ENCODE data around the gene TFF3. TPM values are rescaled to one million over a fixed set of nuclear protein-coding genes. Genes with fewer than 3 reads are reported as not detected.

The TFF3 gene
- total RNA-seq, 1 donor from 2014 or later, result not detected

DNA sequence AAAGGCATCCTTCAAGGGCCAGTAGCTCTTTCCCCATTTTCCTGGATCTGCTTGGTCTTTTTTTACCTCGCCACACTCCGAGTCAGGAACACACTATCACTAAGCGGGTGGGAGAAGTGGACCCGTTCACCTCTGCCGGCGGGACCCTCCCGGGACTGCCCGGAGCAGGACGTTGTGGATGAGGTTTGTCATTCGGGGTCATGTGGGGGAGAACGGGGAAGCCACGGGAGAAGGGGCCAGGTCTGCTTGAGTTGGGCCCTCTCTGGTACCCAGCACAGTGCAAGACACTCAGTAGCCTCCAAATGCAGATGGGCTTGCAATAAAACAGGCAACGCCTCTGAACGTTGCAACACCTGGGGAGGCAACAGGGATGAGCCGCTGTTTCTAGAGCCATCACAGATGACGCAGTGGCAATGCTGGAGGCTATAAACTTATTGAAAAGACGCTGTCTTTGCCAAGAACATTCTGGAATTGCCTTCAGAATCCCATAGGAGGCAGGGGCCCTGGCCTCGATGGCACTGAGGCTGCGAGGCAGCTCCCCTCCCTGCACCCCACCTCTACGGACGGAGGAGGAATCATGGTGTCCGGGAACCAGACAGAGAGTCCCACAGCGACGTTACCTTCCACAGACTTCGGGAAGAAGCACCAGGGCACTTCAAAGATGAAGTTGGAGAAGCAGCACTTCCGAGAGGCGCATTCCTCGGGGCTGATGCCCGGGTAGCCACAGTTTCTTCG is 31.8 kb upstream of the TFF3 start:
- intact Hi-C loops (cut with micrococcal nuclease), result no loop called here

DNA sequence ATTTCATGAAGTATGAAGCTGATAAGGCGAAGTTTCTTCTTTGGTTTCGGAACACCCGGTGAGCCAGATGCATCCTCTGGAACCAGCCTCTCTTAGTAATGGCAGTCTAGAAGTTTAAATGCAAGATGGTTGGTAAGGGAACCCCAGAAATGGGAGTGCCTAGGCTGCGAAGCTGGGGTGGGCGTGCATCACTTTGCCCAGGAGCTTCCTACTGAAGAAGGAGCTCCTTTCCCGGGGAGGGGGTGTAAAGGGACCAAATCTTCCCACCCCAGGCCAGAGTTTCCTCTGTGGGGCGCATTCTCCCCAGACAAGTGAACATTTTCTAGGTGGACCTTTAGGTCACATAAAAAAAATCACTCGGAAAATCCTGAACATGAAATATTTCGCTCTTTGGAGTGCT is 31.2 kb upstream of the TFF3 start:
- intact Hi-C loops (cut with micrococcal nuclease), result no loop called here

DNA sequence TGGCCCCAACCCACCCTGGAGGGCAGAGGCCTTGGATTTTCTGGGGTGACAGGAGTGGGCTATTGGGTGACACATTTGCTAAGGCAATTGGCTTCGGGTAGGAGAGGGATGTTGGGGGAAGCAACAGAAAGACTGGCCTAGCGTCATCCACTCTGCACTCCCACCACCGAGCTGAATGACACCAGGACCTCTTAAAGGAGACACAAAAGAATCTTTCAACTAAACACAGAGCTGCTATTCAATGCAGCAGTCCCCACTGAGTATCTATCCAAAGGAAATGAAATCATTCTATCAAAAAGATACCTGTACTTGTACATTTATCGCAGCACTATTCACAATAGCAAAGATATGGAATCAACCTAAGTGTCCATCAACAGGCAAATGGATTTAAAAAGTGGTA is 29.4 kb upstream of the TFF3 start:
- intact Hi-C loops (cut with micrococcal nuclease), result no loop called here

DNA sequence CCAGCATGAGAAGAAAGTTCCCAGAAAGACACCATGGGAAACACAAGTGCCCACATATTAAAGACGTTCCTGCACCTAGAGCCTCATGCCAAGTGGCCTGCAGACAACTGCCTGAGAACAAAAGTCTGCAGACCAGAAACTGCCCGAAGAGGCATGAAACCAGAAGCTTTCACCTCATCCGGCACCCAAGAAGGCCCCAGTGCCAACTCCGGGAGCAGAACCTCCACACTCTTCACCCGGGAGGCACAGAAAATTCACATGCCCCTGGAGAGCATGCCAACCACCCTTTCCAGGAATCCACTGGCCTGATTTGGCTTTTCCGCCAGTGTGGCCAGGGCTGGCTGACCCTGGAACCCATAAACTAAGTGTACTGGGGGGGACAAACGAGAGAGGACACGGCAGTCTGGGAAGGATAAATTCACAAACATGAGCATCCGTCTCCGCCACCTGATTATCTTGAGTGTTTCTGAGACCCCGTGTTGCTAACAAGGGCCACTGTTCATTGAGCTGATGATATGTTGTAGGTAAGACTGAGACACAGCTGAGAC is 28.8 kb upstream of the TFF3 start:
- intact Hi-C loops (cut with micrococcal nuclease), result no loop called here

DNA sequence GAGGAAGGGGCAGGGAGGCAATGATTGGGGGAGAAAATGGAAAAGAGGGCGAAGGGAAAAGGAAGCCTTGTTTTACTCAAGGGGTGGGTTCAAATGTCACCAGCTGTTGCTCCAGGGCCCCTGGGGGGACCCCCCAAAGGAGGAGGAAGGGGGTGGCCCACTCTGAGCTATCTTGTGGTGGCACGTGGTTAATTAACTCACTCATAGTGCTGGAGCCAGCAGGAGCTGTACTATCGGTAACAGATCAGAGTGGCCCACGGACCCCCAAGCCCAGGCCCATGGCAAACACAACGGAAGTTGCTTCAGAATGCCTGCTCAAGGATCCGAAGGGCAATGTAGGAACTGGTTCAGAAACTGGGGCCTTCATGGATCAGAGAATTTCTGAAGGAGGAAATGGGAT is 28.3 kb upstream of the TFF3 start:
- intact Hi-C loops (cut with micrococcal nuclease), result no loop called here

DNA sequence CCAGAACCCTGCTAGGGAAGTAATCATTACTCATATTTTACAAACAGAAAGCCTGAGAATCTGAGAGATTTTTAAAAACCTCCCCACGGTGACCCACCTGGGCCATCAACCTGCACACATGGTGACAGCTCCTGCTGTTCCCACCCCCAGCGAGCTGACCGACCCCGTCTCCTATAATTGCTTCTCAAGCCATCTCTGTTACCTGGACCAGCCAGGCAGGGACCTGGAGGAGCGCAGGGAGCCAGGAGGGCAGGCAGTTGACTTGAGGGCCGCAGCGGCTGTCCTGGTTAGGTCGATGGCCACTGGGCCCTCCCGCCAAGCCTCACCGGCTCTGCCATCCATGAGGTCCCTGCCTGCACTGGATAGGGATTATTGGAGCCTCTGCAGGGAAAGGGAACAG is 27.9 kb upstream of the TFF3 start:
- intact Hi-C loops (cut with micrococcal nuclease), result no loop called here

DNA sequence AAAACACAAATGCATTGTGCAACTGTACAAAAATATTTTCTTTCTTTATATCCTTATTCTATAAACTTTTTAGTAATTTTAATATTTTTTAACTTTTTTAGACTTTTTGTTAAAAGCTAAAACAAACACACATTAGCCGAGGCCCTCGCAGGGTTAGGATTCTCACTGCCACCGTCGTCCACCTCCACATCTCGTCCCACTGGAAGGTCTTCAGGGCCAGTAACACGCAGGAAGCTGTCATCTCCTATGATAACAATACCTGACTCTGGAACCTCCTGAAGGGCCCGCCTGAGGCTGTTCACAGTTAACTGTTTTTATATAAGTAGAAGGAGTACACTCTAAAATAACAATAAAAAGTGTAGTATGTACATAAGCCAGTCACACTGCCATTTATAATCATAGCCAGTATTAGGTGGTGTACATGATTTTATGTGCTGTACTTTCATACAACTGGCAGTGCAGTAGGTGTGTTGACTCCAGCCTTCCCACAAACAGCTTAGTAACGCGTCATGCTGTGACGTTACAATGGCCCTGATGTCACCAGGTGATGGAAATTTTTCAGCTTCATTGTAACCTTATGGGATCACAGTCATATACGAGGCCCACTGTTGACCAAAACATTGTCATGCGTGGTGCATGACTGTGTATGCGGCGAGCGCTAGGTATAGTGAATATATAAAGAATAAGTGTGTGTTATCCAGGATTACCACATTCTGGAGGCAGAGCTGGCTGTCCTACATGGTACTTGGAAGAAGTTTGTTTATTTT is 26.8 kb upstream of the TFF3 start:
- intact Hi-C loops (cut with micrococcal nuclease), result no loop called here

DNA sequence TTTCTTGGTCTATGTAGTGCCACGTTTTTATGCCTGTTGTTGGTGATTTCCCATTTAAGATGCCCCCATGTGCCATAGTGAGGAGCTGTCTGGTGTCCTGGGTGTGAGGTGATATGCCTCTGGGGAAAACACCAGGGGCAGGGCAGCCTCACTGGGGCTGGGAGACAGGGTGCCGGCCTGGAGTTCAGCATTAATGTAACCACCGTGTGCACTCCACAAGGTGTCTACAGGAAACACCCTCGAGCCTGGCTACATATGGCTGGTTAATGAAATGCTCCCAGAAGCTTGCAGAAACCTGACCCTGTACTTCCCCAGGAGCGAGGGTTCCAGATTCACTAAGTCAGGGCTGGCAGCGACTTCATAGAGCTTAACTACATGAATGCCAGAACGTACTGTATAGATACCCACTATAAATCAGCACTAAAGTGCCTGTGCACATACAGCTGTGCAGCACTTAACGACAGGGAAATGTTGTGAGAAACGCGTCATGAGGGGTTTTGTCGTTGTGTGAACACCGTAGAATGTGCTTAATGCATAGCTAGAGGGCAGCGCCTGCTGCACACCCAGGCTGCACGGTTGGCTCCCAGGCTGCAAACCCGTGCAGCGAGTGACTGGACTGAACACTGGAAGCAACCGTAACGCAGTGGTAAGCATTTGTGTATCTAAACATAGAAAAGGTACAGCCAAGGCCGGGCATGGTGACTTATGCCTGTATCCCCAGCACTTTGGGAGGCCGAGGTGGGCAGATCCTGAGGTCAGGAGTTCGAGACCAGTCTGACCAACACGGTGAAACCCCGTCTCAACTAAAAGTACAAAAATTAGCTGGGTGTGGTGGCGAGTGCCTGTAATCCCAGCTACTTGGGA is 25.2 kb upstream of the TFF3 start:
- intact Hi-C loops (cut with micrococcal nuclease), result no loop called here

DNA sequence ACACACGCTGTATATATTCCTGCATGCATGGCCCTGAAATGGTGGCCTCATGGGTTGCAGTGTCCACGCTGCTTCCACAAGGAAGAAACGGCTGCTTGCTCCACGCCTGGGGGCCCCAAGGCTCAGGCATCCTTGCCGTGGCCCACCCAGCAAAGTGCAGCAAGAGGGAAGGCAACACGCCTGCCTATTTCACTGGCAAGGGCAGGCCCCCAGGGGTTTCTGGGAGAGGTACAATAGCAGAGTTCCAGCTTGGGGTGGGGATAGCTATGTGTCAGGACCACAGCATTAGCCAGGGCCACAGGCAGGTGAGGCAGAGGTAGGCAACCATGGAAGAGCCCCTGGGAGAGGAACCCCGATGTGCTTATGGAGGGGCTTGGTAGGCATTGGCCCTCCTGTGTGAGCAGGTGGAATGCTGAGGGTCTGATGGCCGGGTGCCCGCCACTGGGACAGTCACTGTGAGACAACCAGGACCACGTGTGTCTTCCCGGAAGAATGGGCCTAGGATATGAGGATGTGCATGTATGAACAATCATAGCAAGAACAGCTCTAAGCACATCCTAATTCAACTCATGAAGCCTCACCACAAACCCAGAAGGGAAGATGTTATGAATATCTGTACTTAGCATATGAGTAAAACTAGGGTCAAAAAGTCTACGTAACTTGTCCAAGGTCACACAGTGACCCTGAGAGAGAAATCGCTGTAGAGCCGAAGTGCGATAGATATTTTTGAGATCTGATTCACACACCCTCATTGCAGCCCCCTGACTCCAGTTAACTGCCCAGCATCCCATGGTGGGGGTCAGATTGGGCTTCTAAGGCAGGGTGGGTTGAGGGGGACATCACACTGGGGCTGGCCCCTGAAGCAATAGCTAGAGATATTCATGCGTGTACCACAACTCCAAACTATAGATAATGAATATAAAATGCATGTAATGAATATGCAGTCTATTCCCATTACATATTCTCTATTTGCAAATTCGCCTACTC is 23.8 kb upstream of the TFF3 start:
- intact Hi-C loops (cut with micrococcal nuclease), result loop anchor here (1.0 to 5.0 kb wide), 3 partner anchors 63 to 111 kb away; partner anchors contain the start of gene UBASH3A

DNA sequence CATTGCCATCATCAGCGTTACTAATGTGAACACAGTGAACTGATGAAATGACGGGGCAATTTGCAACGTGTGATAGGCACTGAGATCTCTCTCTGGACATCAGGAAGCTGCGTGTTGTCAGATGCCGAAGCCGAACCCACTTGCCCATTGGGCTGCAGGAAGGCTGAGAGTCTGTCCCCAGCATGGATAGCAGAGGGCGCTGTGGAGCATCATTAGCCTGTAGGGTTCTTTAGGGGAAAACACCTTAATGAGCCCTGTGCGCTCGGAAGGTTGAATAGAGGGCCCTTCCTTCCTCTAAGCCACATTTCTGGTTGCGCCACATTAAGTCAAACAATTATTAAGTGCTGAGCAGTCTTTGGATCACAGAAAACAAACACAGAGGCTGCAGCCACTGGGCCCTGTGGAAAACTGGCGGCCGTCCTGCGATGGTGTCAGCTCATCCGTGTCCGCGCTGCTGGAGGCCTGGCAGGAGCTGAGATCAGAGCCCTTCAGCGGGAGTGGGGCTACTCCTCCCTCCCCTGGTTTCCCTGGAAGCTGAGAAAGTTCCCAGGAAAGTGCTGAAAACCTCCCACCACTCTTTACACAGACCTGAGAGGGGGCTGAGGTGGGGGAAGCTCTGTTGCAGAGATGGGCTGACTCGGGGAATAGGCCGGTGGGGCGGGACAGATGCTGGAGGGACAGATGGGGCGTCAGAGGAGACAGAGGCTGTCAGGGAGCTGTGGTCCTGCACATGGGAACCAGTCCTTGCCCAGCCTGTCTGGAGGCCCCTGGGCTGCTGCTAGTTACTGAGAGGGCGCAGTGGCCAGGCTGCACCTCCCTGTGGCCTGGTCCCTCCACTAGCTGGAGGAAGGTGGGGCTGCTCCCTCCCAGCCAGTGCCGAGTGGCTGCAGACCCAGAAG is 22.9 kb upstream of the TFF3 start:
- intact Hi-C loops (cut with micrococcal nuclease), result loop anchor here (1.0 to 5.0 kb wide), 3 partner anchors 64 to 112 kb away; partner anchors contain the start of gene UBASH3A

DNA sequence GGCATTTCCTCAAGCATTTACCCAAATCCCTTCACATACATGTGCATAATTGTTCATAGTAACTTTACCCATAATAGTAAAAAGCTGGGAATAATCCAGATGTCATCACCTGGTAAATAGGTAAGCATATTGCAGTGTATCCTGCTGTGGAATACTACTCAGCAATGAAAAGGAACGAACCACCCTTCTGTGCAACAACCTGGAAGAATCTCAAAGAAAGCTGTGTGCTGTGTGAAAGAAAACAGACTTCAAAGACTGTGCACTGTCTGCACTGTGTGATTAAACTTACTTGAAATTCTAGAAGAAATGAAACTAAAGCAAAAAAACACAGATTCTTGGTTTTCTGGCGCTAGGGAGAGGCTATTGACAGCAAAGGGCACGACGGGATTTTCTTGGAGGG is 22.1 kb upstream of the TFF3 start:
- intact Hi-C loops (cut with micrococcal nuclease), result loop anchor here (5.0 kb wide), 2 partner anchors 65 to 90 kb away; partner anchors contain the start of gene UBASH3A

DNA sequence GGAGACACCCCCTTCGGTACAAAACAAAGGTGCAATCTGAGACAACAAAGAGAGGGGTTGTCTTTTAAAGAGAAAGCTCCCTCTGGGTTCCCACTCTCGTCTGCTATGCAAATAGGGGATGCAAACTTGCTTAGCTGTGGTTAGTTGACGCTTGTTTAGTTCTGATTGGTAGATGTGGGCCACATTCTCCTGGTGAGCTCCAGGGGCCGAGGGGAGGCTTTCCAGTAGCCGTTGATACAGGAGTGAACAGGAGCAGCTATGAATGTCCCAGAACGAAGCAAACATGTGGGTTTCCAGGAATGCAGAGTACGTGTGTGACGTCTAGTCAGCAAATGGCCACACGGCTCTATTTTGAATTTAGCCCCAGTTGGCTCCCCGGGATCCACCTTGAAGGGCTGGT is 20.8 kb upstream of the TFF3 start:
- intact Hi-C loops (cut with micrococcal nuclease), result loop anchor here (5.0 kb wide), 2 partner anchors 66 to 91 kb away; partner anchors contain the start of gene UBASH3A

DNA sequence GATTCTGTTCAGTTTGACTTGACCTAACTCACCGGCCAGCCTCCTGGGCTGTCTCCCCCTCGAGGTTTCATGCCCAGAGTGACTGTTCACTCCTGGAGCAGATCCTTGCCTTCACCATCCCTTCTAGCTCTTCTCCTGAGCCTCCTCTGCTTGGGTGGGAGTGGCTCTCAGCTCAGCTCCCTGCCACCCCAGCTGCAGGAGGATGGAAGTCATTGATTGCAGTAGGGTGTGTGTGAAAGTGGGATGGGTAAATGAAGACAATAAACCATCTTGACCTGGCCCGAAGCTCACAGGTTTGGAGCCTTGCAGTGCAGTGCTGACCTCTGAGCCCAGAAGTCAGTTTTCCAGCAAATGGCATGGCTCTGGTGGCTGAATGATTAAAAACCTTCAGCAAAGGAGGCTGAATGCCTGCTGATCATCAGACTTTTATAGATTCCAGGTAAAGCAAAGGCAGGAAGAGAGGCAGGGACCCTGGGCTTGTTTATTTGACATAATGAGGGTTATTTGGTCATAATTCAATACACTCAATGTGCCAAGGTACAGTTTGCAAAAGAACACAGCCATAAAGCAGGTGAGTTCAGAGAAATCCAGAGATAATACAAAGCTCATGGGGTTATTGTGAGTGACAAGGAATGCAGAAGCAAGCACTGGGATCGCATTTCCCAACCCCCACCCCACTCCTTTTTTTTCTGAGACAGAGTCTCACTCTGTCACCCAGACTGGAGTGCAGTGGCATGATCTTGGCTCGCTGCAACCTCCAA is 17.5 kb upstream of the TFF3 start:
- intact Hi-C loops (cut with micrococcal nuclease), result no loop called here

DNA sequence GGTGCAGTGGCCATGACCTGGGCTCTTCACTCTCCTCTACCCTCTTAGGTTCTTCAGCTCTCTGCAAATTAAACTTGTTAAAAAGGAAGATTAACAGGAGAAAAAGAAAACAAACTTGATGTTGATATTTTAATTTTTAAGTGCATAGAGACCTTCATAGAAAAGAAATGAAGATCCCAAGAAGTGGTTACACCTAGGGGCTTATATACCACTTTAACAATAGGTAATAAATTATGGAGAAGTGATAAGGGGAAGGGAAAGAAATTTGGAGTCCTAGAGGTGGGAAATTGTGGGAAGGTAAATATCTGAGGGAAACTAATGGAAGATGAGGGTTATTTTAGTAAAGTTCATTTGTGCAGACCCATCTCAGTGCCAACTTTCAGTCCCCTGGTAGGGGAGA is 16.5 kb upstream of the TFF3 start:
- intact Hi-C loops (cut with micrococcal nuclease), result no loop called here

DNA sequence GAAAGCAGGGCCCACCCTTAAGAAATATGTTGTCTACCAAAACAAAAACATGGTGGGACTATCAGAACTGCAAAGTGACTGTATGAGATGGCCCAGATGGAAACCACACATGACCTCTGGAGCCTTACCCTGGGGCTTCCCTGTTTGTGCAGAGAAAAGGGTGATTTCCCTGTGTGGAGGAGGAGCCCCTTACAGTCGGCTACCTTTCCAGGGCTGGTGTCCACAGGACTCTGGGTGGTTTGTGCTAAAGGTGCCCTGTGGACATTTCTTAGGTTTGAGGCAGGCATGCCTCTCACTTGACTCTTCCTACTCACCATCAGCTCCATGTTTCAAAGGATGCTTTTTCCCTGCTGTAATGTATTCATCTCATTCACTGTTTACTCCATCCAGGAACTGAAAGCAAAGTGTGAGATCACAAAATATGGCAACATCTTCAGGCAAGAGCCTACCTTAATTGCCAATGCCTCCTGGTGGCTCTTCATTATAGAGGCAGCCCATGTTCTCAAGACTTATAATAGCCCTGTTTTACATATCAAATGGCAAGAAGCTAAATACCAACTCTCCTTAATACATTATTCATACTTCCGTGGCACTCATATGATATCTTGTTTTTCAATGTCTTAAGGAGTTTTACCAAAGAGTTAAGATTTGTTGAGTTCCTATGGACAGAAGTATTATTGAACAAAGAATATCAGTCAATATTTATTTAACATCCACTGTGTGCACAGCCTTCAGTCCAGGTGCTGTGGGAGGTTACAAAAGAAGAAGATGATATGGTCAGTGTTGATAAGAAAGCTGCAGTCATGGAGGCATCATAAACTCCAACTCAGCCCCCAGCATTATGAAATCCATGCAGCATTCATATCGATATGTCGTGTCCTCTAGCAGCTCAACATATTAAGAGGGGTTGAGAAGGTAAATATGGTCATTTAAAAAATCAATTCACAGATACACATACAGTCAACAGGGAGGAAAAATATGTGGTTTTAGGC is 15.5 kb upstream of the TFF3 start:
- intact Hi-C loops (cut with micrococcal nuclease), result no loop called here

DNA sequence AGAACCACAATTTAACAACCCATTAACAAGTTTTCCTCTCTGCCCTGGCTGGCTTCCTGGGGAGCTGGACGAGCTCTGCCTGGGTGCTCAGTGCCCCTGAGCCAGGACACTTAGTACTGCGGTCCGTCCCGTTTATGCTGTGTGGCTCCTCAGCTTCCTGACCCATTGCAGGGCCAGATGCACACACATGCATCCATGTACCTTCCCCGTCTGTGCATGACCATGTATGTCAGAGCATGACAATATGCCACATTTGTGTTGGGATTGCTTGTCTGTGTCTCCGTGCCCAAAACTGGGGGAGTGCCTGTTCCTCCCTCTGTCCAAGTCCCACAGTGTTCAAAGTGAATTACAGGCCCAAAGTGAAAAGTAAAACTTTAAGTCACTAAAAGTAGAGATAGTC is 9.7 kb upstream of the TFF3 start:
- intact Hi-C loops (cut with micrococcal nuclease), result no loop called here

DNA sequence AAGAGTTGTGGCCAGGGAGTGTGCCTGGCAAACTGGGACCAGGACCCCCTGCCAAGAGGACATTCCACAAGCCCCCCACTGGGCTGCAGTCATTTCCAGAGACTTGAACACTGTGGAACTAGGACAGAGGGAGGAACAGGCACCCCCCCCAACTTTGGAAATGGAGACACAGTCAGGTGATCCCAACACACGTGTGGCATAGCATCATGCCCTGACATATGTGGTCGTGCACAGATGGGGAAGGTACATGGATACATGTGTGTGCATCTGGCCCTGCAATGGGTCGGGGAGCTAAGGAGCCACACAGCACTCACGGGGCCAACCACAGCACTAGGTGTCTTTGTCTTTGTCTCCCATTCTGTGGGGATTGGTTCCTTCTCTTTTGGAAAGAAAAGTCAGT is 6.6 kb upstream of the TFF3 start:
- intact Hi-C loops (cut with micrococcal nuclease), result no loop called here
